Mesendoderm (in vitro differentiated cells): Measurements from ENCODE around the gene MYO1E.

Experiments used
- DNase-seq: peaks from one replicate; pipeline ENCODE4 v3.0.0; 2013
- H2AK5ac ChIP-seq: 2 replicates; pipeline ENCODE4 v1.6.1; 2013; ENCODE audit warnings: low read length, inconsistent platforms
- H2BK120ac ChIP-seq: 2 replicates; pipeline ENCODE4 v1.6.1; 2013; ENCODE audit warnings: low read depth, mild to moderate bottlenecking, low read length, moderate library complexity, mixed read lengths
- H2BK15ac ChIP-seq: replicated peaks from 2 replicates; pipeline ENCODE4 v1.6.1; 2013; ENCODE audit warnings: low read depth, mild to moderate bottlenecking, moderate library complexity
- H2BK5ac ChIP-seq: 2 replicates; pipeline ENCODE4 v1.6.1; 2013; ENCODE audit warnings: low read length, inconsistent platforms
- H3K18ac ChIP-seq: 2 replicates; pipeline ENCODE4 v1.6.1; 2013; ENCODE audit warnings: mild to moderate bottlenecking, low read length, mixed read lengths
- H3K23ac ChIP-seq: one replicate; pipeline ENCODE4 v1.6.1; 2013; ENCODE audit warnings: low read length
- H3K27ac ChIP-seq: 2 replicates; pipeline ENCODE4 v1.5.1; 2013; ENCODE audit warnings: low read depth, mild to moderate bottlenecking, inconsistent platforms, low read length, moderate library complexity
- H3K27me3 ChIP-seq: 2 replicates; pipeline ENCODE4 v1.6.1; 2013; ENCODE audit warnings: low read length, control low read depth, mild to moderate bottlenecking, inconsistent platforms; ENCODE audit not compliant: insufficient read depth, poor library complexity
- H3K36me3 ChIP-seq: 2 replicates; pipeline ENCODE4 v1.6.1; 2013; ENCODE audit warnings: low read length, inconsistent platforms; ENCODE audit not compliant: control insufficient read depth, insufficient read depth
- H3K4ac ChIP-seq: one replicate; pipeline ENCODE4 v1.6.1; 2013; ENCODE audit warnings: low read depth, mild to moderate bottlenecking, low read length, moderate library complexity
- H3K4me1 ChIP-seq: 2 replicates; pipeline ENCODE4 v1.6.1; 2013; ENCODE audit warnings: low read depth, low read length, inconsistent platforms; ENCODE audit not compliant: control insufficient read depth
- H3K4me2 ChIP-seq: 2 replicates; pipeline ENCODE4 v1.6.1; 2013; ENCODE audit warnings: low read length
- H3K4me3 ChIP-seq: 2 replicates; pipeline ENCODE4 v1.5.1; 2013; ENCODE audit warnings: mild to moderate bottlenecking, low read length
- H3K56ac ChIP-seq: one replicate; pipeline ENCODE4 v1.6.1; 2013; ENCODE audit warnings: low read length
- H3K79me1 ChIP-seq: 2 replicates; pipeline ENCODE4 v1.6.1; 2013; ENCODE audit warnings: low read length, inconsistent platforms
- H3K79me2 ChIP-seq: 2 replicates; pipeline ENCODE4 v1.6.1; 2013; ENCODE audit warnings: mild to moderate bottlenecking, low read length; ENCODE audit not compliant: control insufficient read depth, insufficient read depth
- H3K9ac ChIP-seq: 2 replicates; pipeline ENCODE4 v1.6.1; 2013; ENCODE audit warnings: low read length, inconsistent platforms
- H4K5ac ChIP-seq: one replicate; pipeline ENCODE4 v1.6.1; 2013; ENCODE audit warnings: low read length
- H4K8ac ChIP-seq: one replicate; pipeline ENCODE4 v1.6.1; 2013; ENCODE audit warnings: low read depth, mild to moderate bottlenecking, control low read depth, low read length, moderate library complexity
- WGBS: extraction: QIAGEN DNeasy Blood & Tissue Kit; methylation state at CpG from one replicate; pipeline ENCODE4 v1.1.7; 2013; ENCODE audit warnings: low lambda C conversion rate, missing lambda C conversion rate; ENCODE audit not compliant: insufficient coverage; ENCODE audit errors: extremely low coverage; 5-methylcytosine and 5-hydroxymethylcytosine counted together

The MYO1E gene

GRCh38 chr15:59200560-59200959, 172.1 kb downstream of the MYO1E start:
- no peak overlapping the region for H3K9ac ChIP-seq
- H2BK15ac ChIP-seq: no peak overlapping the region
- no peak for DNase-seq
- no peak overlapping the region for H3K4me2 ChIP-seq
- no peak overlapping the region for H3K27ac ChIP-seq
- H3K4me3 ChIP-seq: no peak overlapping the region
- no peaks in the 10 kb centered on the region for H3K27me3 ChIP-seq
- H3K56ac ChIP-seq: no peak overlapping the region
- H3K4me1 ChIP-seq: no peaks in the 10 kb centered on the region
- no peak overlapping the region for H2BK5ac ChIP-seq
- no peak overlapping the region for H4K8ac ChIP-seq
- no CpG with 5 or more reads among the region's 9 CpGs for WGBS
- no peak overlapping the region for H2BK120ac ChIP-seq
- no peak overlapping the region for H3K4ac ChIP-seq
- no peaks in the 10 kb centered on the region for H3K79me1 ChIP-seq
- H4K5ac ChIP-seq: no peak overlapping the region
- H3K18ac ChIP-seq: no peak overlapping the region
- no peak overlapping the region for H2AK5ac ChIP-seq
- H3K36me3 ChIP-seq: peaks cover 1% of the 10 kb centered on the region
- H3K79me2 ChIP-seq: no peaks in the 10 kb centered on the region
- H3K23ac ChIP-seq: no peak overlapping the region

DNA sequence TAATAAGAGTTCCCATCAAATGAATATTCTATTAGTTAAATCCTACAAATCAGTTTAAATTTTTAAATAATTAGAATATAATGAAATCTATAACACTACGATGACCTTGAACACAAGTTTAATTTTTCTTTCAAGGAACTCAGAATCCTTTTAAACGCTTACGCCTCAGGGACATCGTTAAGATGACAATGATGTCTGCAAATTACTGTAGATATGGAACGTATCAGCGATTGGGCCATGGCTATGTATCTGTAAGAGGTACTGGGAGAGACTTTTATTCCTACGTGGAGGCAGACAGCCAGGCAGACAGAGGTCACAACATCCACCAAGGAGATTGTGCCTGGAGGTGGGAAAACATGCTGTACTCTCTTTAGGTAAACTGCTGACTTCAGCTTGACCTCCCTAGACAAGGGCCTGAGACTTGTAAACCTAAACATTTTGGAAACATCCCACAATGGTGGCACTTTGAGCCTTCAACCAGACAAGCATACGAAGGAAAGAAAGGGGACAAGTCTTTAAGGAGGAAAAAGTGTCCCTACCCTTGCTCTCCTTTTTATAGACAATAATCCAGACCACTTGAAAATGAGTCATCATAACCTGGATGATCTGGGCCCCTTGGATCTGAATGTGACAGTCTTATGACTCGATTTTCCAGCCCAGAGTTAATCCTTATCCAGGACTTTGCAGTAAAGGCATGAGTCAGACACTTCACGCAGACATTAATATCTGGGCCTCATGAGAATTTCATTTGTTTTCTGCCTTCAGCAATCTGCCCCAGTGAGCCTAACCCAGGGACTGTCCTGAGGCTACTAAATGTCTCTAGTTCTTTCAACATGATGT, 172.8 kb downstream of the MYO1E start:
- peaks cover 1% of the 10 kb centered on the region for H3K36me3 ChIP-seq
- no peak overlapping the region for H3K56ac ChIP-seq
- no peaks in the 10 kb centered on the region for H3K4me1 ChIP-seq
- H2BK15ac ChIP-seq: no peak overlapping the region
- H3K4ac ChIP-seq: no peak overlapping the region
- H3K79me1 ChIP-seq: no peaks in the 10 kb centered on the region
- no peak overlapping the region for H3K18ac ChIP-seq
- H3K4me2 ChIP-seq: no peak overlapping the region
- H2BK120ac ChIP-seq: no peak overlapping the region
- no peak overlapping the region for H3K23ac ChIP-seq
- no peak overlapping the region for H4K5ac ChIP-seq
- no CpG with 5 or more reads among the region's 10 CpGs for WGBS
- no peak overlapping the region for H2BK5ac ChIP-seq
- no peaks in the 10 kb centered on the region for H3K79me2 ChIP-seq
- no peak overlapping the region for H2AK5ac ChIP-seq
- no peak overlapping the region for H3K27ac ChIP-seq
- no peak for DNase-seq
- no peak overlapping the region for H4K8ac ChIP-seq
- no peaks in the 10 kb centered on the region for H3K27me3 ChIP-seq
- H3K4me3 ChIP-seq: no peak overlapping the region
- H3K9ac ChIP-seq: no peak overlapping the region

- H2AK5ac ChIP-seq: no peak overlapping the region
- no peak overlapping the region for H2BK5ac ChIP-seq
- no peak overlapping the region for H3K23ac ChIP-seq
- no peak overlapping the region for H3K27ac ChIP-seq
- H3K9ac ChIP-seq: no peak overlapping the region
- H3K79me2 ChIP-seq: no peaks in the 10 kb centered on the region
- H3K18ac ChIP-seq: no peak overlapping the region
- H4K8ac ChIP-seq: no peak overlapping the region
- H3K4me3 ChIP-seq: no peak overlapping the region
- no peak overlapping the region for H3K4me2 ChIP-seq
- peaks cover 1% of the 10 kb centered on the region for H3K36me3 ChIP-seq
- H2BK15ac ChIP-seq: no peak overlapping the region
- no peaks in the 10 kb centered on the region for H3K27me3 ChIP-seq
- no peak overlapping the region for H2BK120ac ChIP-seq
- H3K4me1 ChIP-seq: no peaks in the 10 kb centered on the region
- H3K4ac ChIP-seq: no peak overlapping the region
- no peaks in the 10 kb centered on the region for H3K79me1 ChIP-seq
- WGBS: no CpG with 5 or more reads among the region's 2 CpGs
- H3K56ac ChIP-seq: no peak overlapping the region
- no peak overlapping the region for H4K5ac ChIP-seq
- DNase-seq: no peak
These were observed 175.2 kb downstream of the MYO1E start for GRCh38 chr15:59197454-59197853.

GRCh38 chr15:59196416-59196815, 176.3 kb downstream of the MYO1E start:
- Histone ChIP-seq H3K36me3 (no peaks in the 10 kb centered on the region), H3K79me2 (no peaks in the 10 kb centered on the region)

GRCh38 chr15:59194639-59195325, 177.9 kb downstream of the MYO1E start:
- no peak overlapping the region for H3K9ac ChIP-seq
- H3K27me3 ChIP-seq: no peaks in the 10 kb centered on the region
- H4K8ac ChIP-seq: no peak overlapping the region
- H3K4ac ChIP-seq: no peak overlapping the region
- H3K4me3 ChIP-seq: no peak overlapping the region
- H3K79me2 ChIP-seq: no peaks in the 10 kb centered on the region
- H3K4me2 ChIP-seq: no peak overlapping the region
- DNase-seq: no peak
- no peak overlapping the region for H3K27ac ChIP-seq
- no peak overlapping the region for H3K23ac ChIP-seq
- H2BK5ac ChIP-seq: no peak overlapping the region
- H3K56ac ChIP-seq: no peak overlapping the region
- no CpG with 5 or more reads among the region's 10 CpGs for WGBS
- no peak overlapping the region for H2AK5ac ChIP-seq
- no peaks in the 10 kb centered on the region for H3K79me1 ChIP-seq
- no peaks in the 10 kb centered on the region for H3K36me3 ChIP-seq
- H2BK15ac ChIP-seq: no peak overlapping the region
- no peaks in the 10 kb centered on the region for H3K4me1 ChIP-seq
- no peak overlapping the region for H4K5ac ChIP-seq
- no peak overlapping the region for H2BK120ac ChIP-seq
- no peak overlapping the region for H3K18ac ChIP-seq

More at GRCh38 chr15:59196416-59196815, 176.3 kb downstream of the MYO1E start:
- Histone ChIP-seq H3K56ac (no peak overlapping the region), H3K27ac (no peak overlapping the region), H2AK5ac (no peak overlapping the region), H3K27me3 (no peaks in the 10 kb centered on the region), H3K4me3 (no peak overlapping the region), H2BK120ac (no peak overlapping the region), H3K18ac (no peak overlapping the region), H2BK5ac (no peak overlapping the region), H3K23ac (no peak overlapping the region), H3K9ac (no peak overlapping the region), H4K8ac (no peak overlapping the region), H3K4me1 (no peaks in the 10 kb centered on the region), H3K79me1 (no peaks in the 10 kb centered on the region), H3K4me2 (no peak overlapping the region), H4K5ac (no peak overlapping the region), H3K4ac (no peak overlapping the region), H2BK15ac (no peak overlapping the region)
- no CpG with 5 or more reads among the region's 2 CpGs for WGBS
- DNase-seq: no peak
